ENCODE data around the gene SLC31A2.

Gene SLC31A2

GRCh38 chr9:113210815-113211214 is 60.0 kb downstream of the SLC31A2 start:
- no peak for TF ChIP-seq GATA3 (IDR thresholded peaks at IDR 0.05; ENCODE audit: low read depth, low read length)
- TF ChIP-seq GATA2 (IDR thresholded peaks at IDR 0.05; ENCODE audit: low read depth, low read length): no peak
